ENCODE measurements around the gene MYEOV. TPM values are rescaled to one million over a fixed set of nuclear protein-coding genes. Genes with fewer than 3 reads are reported as not detected.

MYEOV gene
- total RNA-seq, 1 donor from 2014 or later = 0.87 TPM

DNA sequence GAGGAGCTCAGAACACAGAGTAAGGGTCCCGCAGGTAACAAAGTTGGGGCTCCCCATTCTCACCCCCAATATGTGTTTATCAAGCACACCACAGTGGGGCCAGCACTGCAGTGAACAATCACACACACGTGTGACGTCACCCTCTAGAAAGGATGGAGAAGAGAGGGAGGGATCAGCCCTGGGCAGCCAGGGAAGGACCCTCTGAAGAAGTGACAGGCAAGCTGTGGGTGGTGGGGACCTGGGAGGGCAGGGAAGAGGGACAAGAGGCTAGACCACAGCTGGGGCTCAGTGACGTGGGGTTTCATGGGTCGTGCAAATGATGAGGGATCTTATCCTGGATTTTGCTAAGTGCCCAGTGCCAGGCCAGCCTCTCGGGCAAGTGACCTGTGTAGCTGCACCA lies 28.7 kb upstream of the MYEOV start:
- H3K36me3 Mint-ChIP-seq (ENCODE audit: low read depth) = no peaks in the 10 kb centered on the region
- H3K4me3 Mint-ChIP-seq (ENCODE audit: unreplicated experiment) = no peak overlapping the region
- no peak overlapping the region for H3K27ac Mint-ChIP-seq (ENCODE audit: unreplicated experiment)
- peak; percentile 77 for DNase-seq (ENCODE audit: low spot score)
- H3K27me3 Mint-ChIP-seq (ENCODE audit: low read depth) = peaks cover 5% of the 10 kb centered on the region
- peaks cover 3% of the 10 kb centered on the region for H3K9me3 Mint-ChIP-seq (ENCODE audit: low read depth)
- TF ChIP-seq, protein P1, sequence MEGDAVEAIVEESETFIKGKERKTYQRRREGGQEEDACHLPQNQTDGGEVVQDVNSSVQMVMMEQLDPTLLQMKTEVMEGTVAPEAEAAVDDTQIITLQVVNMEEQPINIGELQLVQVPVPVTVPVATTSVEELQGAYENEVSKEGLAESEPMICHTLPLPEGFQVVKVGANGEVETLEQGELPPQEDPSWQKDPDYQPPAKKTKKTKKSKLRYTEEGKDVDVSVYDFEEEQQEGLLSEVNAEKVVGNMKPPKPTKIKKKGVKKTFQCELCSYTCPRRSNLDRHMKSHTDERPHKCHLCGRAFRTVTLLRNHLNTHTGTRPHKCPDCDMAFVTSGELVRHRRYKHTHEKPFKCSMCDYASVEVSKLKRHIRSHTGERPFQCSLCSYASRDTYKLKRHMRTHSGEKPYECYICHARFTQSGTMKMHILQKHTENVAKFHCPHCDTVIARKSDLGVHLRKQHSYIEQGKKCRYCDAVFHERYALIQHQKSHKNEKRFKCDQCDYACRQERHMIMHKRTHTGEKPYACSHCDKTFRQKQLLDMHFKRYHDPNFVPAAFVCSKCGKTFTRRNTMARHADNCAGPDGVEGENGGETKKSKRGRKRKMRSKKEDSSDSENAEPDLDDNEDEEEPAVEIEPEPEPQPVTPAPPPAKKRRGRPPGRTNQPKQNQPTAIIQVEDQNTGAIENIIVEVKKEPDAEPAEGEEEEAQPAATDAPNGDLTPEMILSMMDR (IDR thresholded peaks at IDR 0.05) = no peak
- peaks cover 11% of the 10 kb centered on the region for H3K4me1 Mint-ChIP-seq (ENCODE audit: low read depth)

DNA sequence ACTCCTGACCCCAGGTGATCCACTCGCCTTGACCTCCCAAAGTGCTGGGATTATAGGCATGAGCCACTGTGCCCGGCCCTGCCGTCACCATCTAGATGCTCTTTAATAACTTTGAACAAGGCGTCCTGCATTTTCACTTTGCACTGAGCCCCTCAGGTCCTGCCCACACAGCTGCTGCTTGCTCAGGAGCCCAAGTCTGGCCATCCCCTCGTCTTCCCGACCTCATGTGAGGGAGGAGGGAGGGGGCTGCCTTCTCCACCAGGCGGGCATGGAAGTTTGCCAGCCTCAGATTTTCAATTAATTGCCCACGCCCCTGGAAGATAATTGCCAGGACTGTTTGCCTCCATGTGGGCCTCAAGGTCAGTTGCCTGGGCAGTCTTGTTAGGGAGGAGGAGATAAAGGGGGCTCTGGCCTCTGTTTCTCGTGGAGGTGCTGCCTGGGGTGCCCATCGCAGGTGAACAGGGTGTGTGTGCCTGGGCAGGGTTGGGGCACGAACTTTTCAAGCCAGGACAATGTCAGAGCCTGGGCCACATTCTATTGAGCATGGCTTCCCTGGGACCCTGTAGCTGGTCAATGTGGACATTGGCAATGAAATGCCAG lies 27.9 kb upstream of the MYEOV start:
- Mint-ChIP-seq H3K9me3 (ENCODE audit: low read depth) (peaks cover 2% of the 10 kb centered on the region), H3K27me3 (ENCODE audit: low read depth) (peaks cover 5% of the 10 kb centered on the region), H3K27ac (ENCODE audit: unreplicated experiment) (no peak overlapping the region), H3K4me3 (ENCODE audit: unreplicated experiment) (no peak overlapping the region), H3K4me1 (ENCODE audit: low read depth) (peaks cover 11% of the 10 kb centered on the region), H3K36me3 (ENCODE audit: low read depth) (no peaks in the 10 kb centered on the region)
- peak; percentile 41 for DNase-seq (ENCODE audit: low spot score)
- TF ChIP-seq, protein P1 (IDR thresholded peaks at IDR 0.05) = no peak

DNA sequence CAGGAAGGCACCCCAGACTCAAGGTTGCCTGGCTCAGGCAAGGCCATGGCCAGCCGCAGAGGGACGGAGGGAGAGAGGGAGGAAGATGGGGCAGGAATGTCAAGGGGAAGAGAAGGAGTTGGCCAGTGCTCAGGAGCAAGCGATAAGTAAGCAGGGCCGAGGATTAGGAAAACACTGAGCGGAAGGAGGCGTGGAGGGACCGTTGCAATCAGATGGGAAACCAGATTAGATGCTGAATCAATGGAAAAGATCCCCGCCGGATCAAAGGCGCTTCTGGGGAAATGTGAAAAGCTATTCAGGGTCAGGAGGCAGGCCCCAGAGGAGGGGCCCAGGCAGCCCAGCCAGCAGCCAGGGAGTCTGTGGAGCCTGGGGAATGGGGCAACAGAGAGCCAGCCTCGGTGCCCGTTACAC lies 26.6 kb upstream of the MYEOV start:
- Mint-ChIP-seq H3K4me1 (ENCODE audit: low read depth) (peaks cover 11% of the 10 kb centered on the region), H3K4me3 (ENCODE audit: unreplicated experiment) (no peak overlapping the region), H3K27ac (ENCODE audit: unreplicated experiment) (no peak overlapping the region), H3K36me3 (ENCODE audit: low read depth) (peaks cover 5% of the 10 kb centered on the region), H3K9me3 (ENCODE audit: low read depth) (peaks cover 6% of the 10 kb centered on the region), H3K27me3 (ENCODE audit: low read depth) (peaks cover 10% of the 10 kb centered on the region)
- DNase-seq (ENCODE audit: low spot score) = no peak
- TF ChIP-seq, protein P1 (IDR thresholded peaks at IDR 0.05) = no peak

GRCh38 chr11:69268911-69269310 lies 25.0 kb upstream of the MYEOV start:
- Mint-ChIP-seq H3K4me1 (ENCODE audit: low read depth) (peaks cover 5% of the 10 kb centered on the region), H3K36me3 (ENCODE audit: low read depth) (peaks cover 5% of the 10 kb centered on the region), H3K4me3 (ENCODE audit: unreplicated experiment) (no peak overlapping the region), H3K9me3 (ENCODE audit: low read depth) (peaks cover 4% of the 10 kb centered on the region), H3K27me3 (ENCODE audit: low read depth) (peaks cover 13% of the 10 kb centered on the region), H3K27ac (ENCODE audit: unreplicated experiment) (peak overlapping the region; percentile 45)
- no peak for DNase-seq (ENCODE audit: low spot score)
- TF ChIP-seq, protein P1 (IDR thresholded peaks at IDR 0.05) = no peak

GRCh38 chr11:69269388-69269787 lies 24.6 kb upstream of the MYEOV start:
- Mint-ChIP-seq H3K4me3 (ENCODE audit: unreplicated experiment) (no peak overlapping the region), H3K36me3 (ENCODE audit: low read depth) (peaks cover 5% of the 10 kb centered on the region), H3K27ac (ENCODE audit: unreplicated experiment) (no peak overlapping the region), H3K4me1 (ENCODE audit: low read depth) (peaks cover under 1% of the 10 kb centered on the region), H3K9me3 (ENCODE audit: low read depth) (peaks cover 4% of the 10 kb centered on the region), H3K27me3 (ENCODE audit: low read depth) (peaks cover 18% of the 10 kb centered on the region)
- no peak for DNase-seq (ENCODE audit: low spot score)
- TF ChIP-seq, protein P1 (IDR thresholded peaks at IDR 0.05) = no peak
